KMS-11 (cell line): ENCODE data around the gene OR1M1.
"Not testable (repeated sequence)": the region's sequence is repeated elsewhere in the genome, so short reads cannot be mapped to it uniquely, and the experiment has no call there.

ENCODE experiments used
- H2AFZ ChIP-seq: fragments of 200-600 bp; sonication (generic); 2 replicates; pipeline ENCODE4 v1.6.1; 2016; ENCODE audit warnings: antibody characterized with exemption, mixed run types, low read depth
- H3K27ac ChIP-seq: fragments of 200-600 bp; sonication (generic); 2 replicates; pipeline ENCODE4 v1.6.1; 2016; ENCODE audit warnings: mild to moderate bottlenecking, mixed run types
- H3K27me3 ChIP-seq: fragments of 200-600 bp; sonication (generic); 2 replicates; pipeline ENCODE4 v1.6.1; 2017; ENCODE audit warnings: mild to moderate bottlenecking, low read depth, mixed run types, moderate library complexity; ENCODE audit not compliant: insufficient read depth
- H3K36me3 ChIP-seq: fragments of 200-600 bp; sonication (generic); 2 replicates; pipeline ENCODE4 v1.6.1; 2017; ENCODE audit warnings: mild to moderate bottlenecking, mixed run types; ENCODE audit not compliant: insufficient read depth
- H3K4me1 ChIP-seq: fragments of 200-600 bp; sonication (generic); 2 replicates; pipeline ENCODE4 v1.6.1; 2016; ENCODE audit warnings: mild to moderate bottlenecking, low read depth, mixed run types; ENCODE audit not compliant: poor library complexity, severe bottlenecking
- H3K4me2 ChIP-seq: fragments of 200-600 bp; sonication (generic); 2 replicates; pipeline ENCODE4 v1.7.0; 2016; ENCODE audit warnings: mild to moderate bottlenecking, mixed run types
- H3K4me3 ChIP-seq: fragments of 200-600 bp; sonication (generic); IDR thresholded peaks from 2 replicates; pipeline ENCODE4 v1.6.1; 2017; ENCODE audit warnings: low read depth, low read length, mixed read lengths; ENCODE audit not compliant: insufficient read depth
- H3K79me2 ChIP-seq: fragments of 200-600 bp; sonication (generic); 2 replicates; pipeline ENCODE4 v1.6.1; 2016; ENCODE audit warnings: low read depth, mixed run types; ENCODE audit not compliant: insufficient read depth
- H3K9ac ChIP-seq: fragments of 200-600 bp; sonication (generic); 2 replicates; pipeline ENCODE4 v1.6.1; 2016; ENCODE audit warnings: mild to moderate bottlenecking, mixed run types
- H4K20me1 ChIP-seq: fragments of 200-600 bp; sonication (generic); 2 replicates; pipeline ENCODE4 v1.6.1; 2016; ENCODE audit warnings: mild to moderate bottlenecking, mixed run types; ENCODE audit not compliant: insufficient read depth
- TF ChIP-seq, protein P1 (sequence below): fragments of 200-600 bp; sonication (generic); conservative IDR thresholded peaks from 2 replicates; pipeline ENCODE4 v1.6.1; 2017; ENCODE audit warnings: low read depth, mild to moderate bottlenecking, antibody characterized with exemption, low read length, moderate library complexity, mixed read lengths

Gene OR1M1

DNA sequence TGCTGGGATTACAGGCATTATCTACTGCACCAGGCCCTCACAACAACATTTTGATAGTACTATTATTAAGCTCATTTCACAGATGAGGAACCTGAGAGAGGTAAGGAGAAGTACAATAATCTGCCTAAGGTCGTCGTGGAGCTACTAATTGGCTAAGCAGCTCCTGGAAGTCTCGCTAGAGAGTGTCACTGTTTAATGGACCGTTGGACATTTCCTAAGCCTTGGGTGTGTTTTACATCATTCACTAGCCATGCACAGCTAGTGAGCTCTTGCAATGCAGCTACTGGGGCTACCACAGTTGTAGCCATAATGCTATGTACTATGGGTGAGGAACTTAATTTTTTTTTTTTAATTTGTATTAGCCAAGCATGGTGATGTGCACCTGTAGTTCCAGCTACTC is 34.0 kb upstream of the OR1M1 start:
- Histone ChIP-seq H3K4me3 (no peak overlapping the region), H3K9ac (no peak overlapping the region), H3K36me3 (no peaks in the 10 kb centered on the region), H3K27me3 (peaks cover 6% of the 10 kb centered on the region; the same call in 1 of the 2 replicates), H3K4me2 (no peak overlapping the region), H4K20me1 (no peaks in the 10 kb centered on the region), H3K27ac (no peak overlapping the region), H2AFZ (no peak overlapping the region), H3K4me1 (no peaks in the 10 kb centered on the region), H3K79me2 (no peaks in the 10 kb centered on the region)
- TF ChIP-seq, protein P1, sequence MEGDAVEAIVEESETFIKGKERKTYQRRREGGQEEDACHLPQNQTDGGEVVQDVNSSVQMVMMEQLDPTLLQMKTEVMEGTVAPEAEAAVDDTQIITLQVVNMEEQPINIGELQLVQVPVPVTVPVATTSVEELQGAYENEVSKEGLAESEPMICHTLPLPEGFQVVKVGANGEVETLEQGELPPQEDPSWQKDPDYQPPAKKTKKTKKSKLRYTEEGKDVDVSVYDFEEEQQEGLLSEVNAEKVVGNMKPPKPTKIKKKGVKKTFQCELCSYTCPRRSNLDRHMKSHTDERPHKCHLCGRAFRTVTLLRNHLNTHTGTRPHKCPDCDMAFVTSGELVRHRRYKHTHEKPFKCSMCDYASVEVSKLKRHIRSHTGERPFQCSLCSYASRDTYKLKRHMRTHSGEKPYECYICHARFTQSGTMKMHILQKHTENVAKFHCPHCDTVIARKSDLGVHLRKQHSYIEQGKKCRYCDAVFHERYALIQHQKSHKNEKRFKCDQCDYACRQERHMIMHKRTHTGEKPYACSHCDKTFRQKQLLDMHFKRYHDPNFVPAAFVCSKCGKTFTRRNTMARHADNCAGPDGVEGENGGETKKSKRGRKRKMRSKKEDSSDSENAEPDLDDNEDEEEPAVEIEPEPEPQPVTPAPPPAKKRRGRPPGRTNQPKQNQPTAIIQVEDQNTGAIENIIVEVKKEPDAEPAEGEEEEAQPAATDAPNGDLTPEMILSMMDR: no peak

DNA sequence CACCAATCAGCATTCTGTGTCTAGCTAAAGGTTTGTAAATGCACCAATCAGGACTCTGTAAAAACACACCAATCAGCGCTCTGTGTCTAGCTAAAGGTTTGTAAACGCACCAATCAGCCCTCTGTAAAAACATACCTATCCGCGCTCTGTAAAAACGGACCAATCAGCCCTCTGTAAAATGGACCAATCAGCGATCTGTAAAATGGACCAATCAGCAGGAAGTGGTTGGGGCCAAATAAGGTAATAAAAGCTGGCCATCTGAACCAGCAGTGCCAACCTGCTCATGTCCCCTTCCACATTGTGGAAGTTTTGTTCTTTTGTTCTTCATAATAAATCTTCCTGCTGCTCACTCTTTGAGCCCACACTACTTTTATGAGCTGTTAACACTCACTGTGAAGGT is 33.2 kb upstream of the OR1M1 start:
- H3K27ac ChIP-seq: not testable (repeated sequence)

DNA sequence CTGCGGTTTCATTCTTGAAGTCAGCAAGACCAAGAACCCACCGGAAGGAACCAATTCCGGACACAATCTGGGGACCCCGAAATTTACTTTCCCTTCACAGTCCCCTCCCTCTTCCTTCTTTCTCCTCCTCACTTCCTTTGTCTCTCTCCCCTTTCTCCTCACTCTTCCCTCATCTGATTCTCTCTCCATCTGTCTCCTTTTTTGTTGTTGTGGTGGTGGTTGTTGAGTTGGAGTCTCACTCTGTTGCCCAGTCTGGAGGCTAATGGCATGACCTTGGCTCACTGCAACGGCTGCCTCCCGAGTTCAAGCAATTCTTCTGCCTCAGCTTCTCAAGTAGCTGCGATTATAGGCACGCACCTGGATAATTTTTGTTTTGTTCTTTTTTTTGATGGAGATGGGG is 32.7 kb upstream of the OR1M1 start:
- no peak overlapping the region for H2AFZ ChIP-seq
- no peak overlapping the region for H3K9ac ChIP-seq
- peaks cover 6% of the 10 kb centered on the region; the same call in 1 of the 2 replicates for H3K27me3 ChIP-seq
- H4K20me1 ChIP-seq: no peaks in the 10 kb centered on the region
- no peak overlapping the region for H3K27ac ChIP-seq
- TF ChIP-seq, protein P1: no peak
- no peaks in the 10 kb centered on the region for H3K4me1 ChIP-seq
- no peaks in the 10 kb centered on the region for H3K36me3 ChIP-seq
- no peak overlapping the region for H3K4me3 ChIP-seq
- H3K4me2 ChIP-seq: no peak overlapping the region
- no peaks in the 10 kb centered on the region for H3K79me2 ChIP-seq

More for the DNA sequence above, 33.2 kb upstream of the OR1M1 start:
- H3K27me3 ChIP-seq, H3K4me2 ChIP-seq, H2AFZ ChIP-seq, H4K20me1 ChIP-seq, H3K9ac ChIP-seq, H3K4me1 ChIP-seq, H3K4me3 ChIP-seq, H3K36me3 ChIP-seq, H3K79me2 ChIP-seq: not testable (repeated sequence)

DNA sequence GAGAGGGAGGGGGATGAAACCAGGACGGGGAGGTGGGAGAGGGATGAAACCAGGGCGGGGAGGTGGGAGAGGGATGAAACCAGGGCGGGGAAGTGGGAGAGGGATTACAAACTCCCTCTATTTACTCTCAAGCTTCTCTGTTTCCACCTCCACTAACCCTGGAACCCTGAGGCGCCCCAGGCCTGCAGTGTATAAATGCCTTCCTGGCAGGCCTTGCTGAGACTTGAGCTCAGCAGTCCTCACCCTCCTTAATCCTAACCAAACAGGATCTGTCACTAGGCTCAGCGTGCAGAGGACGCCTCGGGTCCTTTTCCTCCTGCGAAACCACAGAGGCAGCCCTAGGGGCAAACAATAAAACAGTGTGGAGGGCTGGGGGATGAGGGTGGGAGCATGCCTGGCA is 32.1 kb upstream of the OR1M1 start:
- H3K27ac ChIP-seq: no peak overlapping the region
- H3K79me2 ChIP-seq: no peaks in the 10 kb centered on the region
- H2AFZ ChIP-seq: no peak overlapping the region
- H4K20me1 ChIP-seq: no peaks in the 10 kb centered on the region
- peaks cover 6% of the 10 kb centered on the region; the same call in 1 of the 2 replicates for H3K27me3 ChIP-seq
- TF ChIP-seq, protein P1: no peak
- H3K4me3 ChIP-seq: no peak overlapping the region
- H3K4me2 ChIP-seq: no peak overlapping the region
- H3K4me1 ChIP-seq: no peaks in the 10 kb centered on the region
- no peaks in the 10 kb centered on the region for H3K36me3 ChIP-seq
- no peak overlapping the region for H3K9ac ChIP-seq

DNA sequence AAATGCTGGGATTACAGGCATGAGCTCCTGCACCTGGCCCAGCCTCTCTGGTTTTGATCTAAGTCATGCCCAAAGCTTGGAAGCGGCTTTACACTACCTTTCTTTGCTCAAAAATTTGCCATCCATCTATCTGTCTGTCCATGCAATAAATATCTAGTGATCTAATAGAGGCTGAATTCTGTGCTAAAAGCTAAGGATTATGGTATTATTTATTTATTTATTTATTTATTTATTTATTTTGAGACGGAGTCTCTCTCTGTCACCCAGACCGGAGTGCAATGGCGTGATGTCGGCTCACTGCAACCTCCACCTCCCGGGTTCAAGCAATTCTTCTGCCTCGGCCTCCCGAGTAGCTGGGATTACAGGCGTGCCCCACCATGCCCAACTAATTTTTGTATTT is 30.7 kb upstream of the OR1M1 start:
- H2AFZ ChIP-seq, H4K20me1 ChIP-seq, H3K4me1 ChIP-seq, H3K4me2 ChIP-seq, H3K27ac ChIP-seq, H3K4me3 ChIP-seq, H3K79me2 ChIP-seq, H3K9ac ChIP-seq, H3K27me3 ChIP-seq, H3K36me3 ChIP-seq: not testable (repeated sequence)
